Cardiac septum (tissue), 1 donor: ENCODE data around the gene JAML. TPM values are rescaled to one million over a fixed set of nuclear protein-coding genes. Genes with fewer than 3 reads are reported as not detected.

Source experiments
- DNase-seq: peaks from one replicate; pipeline ENCODE4 v3.0.0-alpha.2; 2020; ENCODE audit warnings: low spot score
- intact Hi-C: fragments of 100-400 bp; cut with DNase I; formaldehyde crosslinking; loops from one replicate; pipeline ENCODE4 v1.14.0; 2022
- total RNA-seq: library from RNA; stranded (reverse); fragmentation: NEBNext Ultra II Directional; extraction: Animal tissue kit (Norgen Biotek cat#: 25700); gene quantifications from one replicate; pipeline ENCODE4 v1.2.1, GENCODE V29; 2021
- donor health status: DM: no; HTN: no; CAD: no.

JAML gene
- total RNA-seq, 1 donor from 2014 or later = 5.4 TPM

DNA sequence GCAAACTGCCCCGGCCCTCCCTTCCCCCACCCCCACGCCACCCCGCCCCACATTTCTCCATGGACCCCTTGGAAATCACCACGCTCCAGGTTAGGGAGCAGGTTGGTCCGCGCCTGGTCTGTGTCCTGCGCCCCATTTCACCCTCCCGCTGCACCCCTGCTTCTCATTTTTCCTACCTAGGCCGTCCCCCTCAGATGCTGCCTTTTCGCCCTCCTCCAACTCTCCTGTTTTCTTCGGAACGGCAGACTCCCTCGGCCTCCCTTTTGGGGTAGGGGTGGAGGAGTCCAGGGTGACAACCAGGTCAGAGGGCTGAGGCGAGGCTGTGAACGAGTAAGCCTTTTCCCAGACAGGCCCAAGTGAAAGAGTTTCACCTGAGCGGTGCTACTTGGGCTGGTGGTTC is 71.3 kb downstream of the JAML start:
- intact Hi-C loops = no loop called here

DNA sequence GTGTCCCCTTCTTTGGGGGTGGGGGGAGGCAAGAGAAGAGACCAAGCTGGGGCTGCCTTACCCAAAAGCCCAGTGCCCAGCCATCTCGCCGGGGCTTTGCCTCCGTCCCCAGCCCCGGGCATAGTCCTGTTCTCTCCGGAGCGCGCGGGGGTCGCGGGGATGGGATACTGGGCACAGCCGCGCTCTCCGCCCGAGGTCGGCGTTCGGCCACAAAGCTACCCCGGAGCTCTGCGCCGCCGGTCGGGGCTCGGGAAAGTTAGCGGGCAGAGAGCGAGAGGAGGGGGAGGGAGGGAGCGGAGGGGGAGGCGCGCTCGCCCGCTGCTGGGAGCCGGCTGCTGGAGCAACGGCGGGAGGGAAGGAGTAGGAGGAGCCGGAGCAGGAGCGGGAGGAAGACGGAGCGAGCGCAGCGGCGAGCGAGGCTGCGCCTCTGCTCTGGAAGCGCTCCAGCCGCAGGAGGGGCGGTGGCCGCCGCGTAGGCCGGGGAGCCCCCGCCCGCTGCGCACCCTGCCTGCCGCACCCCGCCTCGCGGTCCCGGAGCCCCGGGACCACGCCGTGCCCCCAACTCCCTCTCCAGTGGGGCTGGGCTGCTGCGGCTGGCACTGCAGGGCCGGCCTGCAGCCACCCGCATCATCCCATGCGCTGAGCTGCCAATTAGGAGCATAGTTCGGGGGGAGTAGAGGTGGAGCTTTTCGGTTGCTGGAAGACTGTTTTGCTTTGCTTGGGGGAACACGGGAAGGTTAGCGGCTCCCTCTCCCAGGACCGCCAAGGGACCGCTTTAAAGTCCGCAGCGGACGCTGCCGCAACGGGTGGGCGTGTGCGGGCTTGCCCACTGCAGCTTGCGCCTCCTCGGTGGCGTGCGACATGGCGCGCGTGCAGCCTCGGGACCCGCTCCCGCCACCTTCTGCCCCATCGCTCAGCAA is 72.0 kb downstream of the JAML start, which contains the start of gene SCN4B:
TSS of gene SCN4B (minus strand) at position 272 of the 920 bp plus-strand sequence. CDS start at position 122, 150 bp downstream.
- peak; percentile 81 for DNase-seq
- intact Hi-C loops = no loop called here

More for the DNA sequence above, 71.3 kb downstream of the JAML start:
- no peak for DNase-seq

DNA sequence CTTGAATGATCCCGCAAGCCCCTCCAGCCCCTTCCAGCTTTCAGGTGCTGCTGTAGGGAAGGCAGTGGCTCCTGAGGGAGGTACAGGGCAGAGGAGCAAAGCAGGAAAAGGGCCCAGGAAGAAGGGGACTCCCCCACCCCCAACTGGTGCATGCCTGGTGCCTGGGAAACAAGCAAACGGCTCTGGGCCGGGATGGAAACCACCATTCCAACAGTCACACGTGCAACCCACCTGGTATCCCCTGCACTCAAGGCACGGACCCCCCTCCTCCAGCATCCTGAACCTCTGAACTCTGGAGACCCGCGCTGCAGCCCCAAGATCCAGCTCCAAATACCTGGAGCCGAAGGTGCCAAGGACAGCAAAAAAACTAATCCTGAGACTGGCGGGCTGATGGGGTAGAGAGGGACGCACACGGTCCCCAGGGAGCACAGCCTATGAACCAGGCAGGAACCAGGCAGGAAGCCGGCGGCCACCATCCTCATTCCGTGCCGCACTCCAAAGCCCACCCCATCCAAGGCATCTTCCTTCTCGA is 72.7 kb downstream of the JAML start:
- no peak for DNase-seq

GRCh38 chr11:118151431-118151830 is 73.4 kb downstream of the JAML start:
- intact Hi-C loops = no loop called here
- no peak for DNase-seq

More for the DNA sequence above, 72.7 kb downstream of the JAML start:
- intact Hi-C loops = no loop called here

DNA sequence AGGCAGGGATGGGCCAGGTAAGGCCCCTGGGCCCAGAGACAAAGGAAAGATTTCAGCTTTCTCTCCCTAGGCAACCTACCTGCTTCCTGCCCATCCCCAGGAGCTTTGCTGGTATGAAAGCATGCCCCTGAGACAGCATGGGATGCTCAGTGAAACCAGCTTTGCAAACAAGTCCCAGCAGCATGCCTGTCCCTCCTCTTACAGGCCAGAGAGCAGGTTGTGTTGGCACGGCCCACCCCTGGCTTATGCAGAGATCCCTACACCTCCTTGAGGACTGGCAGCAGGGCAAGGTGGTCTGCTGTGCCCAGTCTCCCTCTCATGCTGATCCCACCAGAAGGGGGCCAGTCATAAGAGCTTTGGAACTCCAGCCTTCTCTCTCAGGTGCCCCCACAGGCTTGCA is 75.3 kb downstream of the JAML start:
- intact Hi-C loops = loop anchor here (5.0 kb wide), 1 partner anchor 213 kb away; no protein-coding TSS in a partner anchor

GRCh38 chr11:118148856-118149255 is 76.0 kb downstream of the JAML start:
- DNase-seq = no peak
- intact Hi-C loops = loop anchor here (5.0 kb wide), 1 partner anchor 213 kb away; no protein-coding TSS in a partner anchor

More for the DNA sequence above, 75.3 kb downstream of the JAML start:
- DNase-seq = no peak

GRCh38 chr11:118148240-118148639 is 76.6 kb downstream of the JAML start:
- no peak for DNase-seq
- intact Hi-C loops = loop anchor here (5.0 kb wide), 1 partner anchor 214 kb away; no protein-coding TSS in a partner anchor

DNA sequence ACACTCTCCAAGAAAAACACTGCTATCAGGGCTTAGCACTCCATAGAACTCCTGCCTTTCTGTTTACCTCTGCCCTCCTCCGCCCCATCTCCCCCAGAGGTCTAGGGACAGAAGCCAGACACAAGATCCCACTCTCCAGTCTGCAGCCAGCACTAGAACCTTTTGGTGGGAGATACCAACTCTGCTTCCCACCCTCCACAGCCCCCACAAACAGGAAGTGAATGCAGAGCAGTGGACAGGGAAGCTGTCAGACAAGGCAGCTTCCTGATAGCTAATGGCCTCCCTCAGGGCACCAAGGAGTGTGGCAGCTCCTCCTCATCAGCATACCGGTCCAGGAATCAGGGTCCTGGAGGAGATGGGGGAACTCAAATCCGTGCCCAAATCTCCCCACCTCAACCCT is 77.3 kb downstream of the JAML start:
- intact Hi-C loops = loop anchor here (5.0 kb wide), 1 partner anchor 215 kb away; no protein-coding TSS in a partner anchor
- no peak for DNase-seq

DNA sequence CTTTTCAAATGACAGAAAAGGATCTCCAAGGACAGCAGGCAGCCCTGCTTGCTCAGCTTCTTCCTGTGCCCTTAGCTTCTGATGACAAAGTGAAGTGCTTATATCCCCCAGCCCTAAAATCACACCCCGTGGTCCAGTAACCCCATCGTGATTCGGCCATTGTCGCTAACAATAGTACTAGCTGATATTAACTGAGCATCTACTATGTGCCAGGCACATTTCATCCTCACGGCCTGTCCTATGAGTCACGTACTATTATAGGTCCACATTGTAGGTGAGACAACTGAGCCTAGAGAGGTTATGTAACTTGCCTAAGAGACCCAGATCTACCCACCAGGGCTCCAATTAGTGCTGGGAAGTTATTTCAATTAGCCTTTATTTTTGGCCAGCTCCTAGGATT is 78.3 kb downstream of the JAML start:
- no peak for DNase-seq
- intact Hi-C loops = loop anchor here (5.0 kb wide), 1 partner anchor 216 kb away; no protein-coding TSS in a partner anchor

GRCh38 chr11:118145285-118146227 is 79.3 kb downstream of the JAML start:
- peak; percentile 96 for DNase-seq
- intact Hi-C loops = loop anchor here (1.0 to 5.0 kb wide), 3 partner anchors 26 to 217 kb away; no protein-coding TSS in a partner anchor

DNA sequence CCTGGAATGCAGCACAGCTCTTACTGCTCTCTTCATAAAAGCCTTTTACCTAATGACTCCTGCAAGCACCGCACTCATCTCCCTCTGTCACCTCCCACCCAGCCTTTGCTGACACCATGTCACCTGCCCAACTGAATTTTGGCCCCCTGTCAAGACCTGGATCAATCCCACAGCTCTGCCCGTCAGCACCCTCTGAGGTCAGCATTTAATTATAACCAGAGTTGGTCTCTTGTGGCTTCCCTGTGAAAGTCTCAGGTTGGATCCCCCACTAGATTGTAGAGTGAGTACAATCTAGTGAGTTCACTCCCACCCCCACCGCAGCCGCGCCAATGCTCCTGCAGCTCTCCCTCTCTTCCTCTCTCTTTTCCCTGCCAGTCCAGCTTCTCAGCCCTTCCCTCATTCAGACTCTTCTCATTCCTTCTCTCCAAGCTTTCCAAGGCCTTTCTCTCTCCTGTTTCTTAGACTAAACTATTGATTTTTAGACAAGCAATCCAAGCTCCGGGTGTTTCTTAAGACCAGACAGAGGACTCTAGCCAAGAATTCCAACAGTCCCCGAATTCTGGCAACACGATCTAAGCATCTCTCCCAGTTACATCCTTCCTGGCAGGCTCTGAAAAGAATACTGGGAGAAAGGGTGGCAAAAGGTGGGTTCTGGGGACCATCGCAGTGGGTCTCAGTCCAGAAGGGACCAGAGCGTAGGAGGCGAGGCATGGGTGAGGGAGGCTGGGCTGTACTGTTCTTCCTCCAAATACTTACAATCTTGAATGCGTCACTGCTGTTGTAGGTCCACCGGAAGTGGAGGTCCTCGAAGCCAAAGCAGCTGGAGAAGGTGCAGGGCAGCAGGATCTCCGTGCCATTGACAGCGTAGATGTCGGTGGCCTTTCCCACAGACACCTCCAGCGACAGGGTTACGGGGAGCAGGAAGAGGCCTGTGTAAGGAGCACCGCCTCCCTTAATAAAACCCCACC is 80.2 kb downstream of the JAML start:
- DNase-seq = no peak
- intact Hi-C loops = loop anchor here (1.0 to 5.0 kb wide), 3 partner anchors 27 to 218 kb away; no protein-coding TSS in a partner anchor

Other genes starting within 250 kb of the JAML start
- 3.0 TPM for gene IL10RA, start 238.6 kb downstream of the JAML start, total RNA-seq
- 0.32 TPM for gene TMPRSS4, start 147.9 kb downstream of the JAML start, total RNA-seq
- gene SMIM35, start 138.0 kb downstream of the JAML start, total RNA-seq = not detected
- gene SCN4B, start 72.2 kb downstream of the JAML start, total RNA-seq = 17.0 TPM
- gene SCN2B, start 48.4 kb downstream of the JAML start, total RNA-seq = 20.0 TPM
- 3.8 TPM for gene MPZL3, start 27.4 kb upstream of the JAML start, total RNA-seq
- 24.2 TPM for gene MPZL2, start 39.3 kb upstream of the JAML start, total RNA-seq
- 0.48 TPM for gene CD3E, start 79.7 kb upstream of the JAML start, total RNA-seq
- 0.62 TPM for gene CD3D, start 117.7 kb upstream of the JAML start, total RNA-seq
- gene CD3G, start 119.3 kb upstream of the JAML start, total RNA-seq = 0.24 TPM
- gene UBE4A, start 134.6 kb upstream of the JAML start, total RNA-seq = 38.3 TPM
- gene ATP5MG, start 176.6 kb upstream of the JAML start, total RNA-seq = 600 TPM
- gene KMT2A, start 211.5 kb upstream of the JAML start, total RNA-seq = 41.4 TPM